Measurements from ENCODE around the gene CCDC107. TPM values are rescaled to one million over a fixed set of nuclear protein-coding genes. Genes with fewer than 3 reads are reported as not detected.

CCDC107 gene
- total and polyA plus RNA-seq, 4 donors = 5.4 to 20.2 (median 10.4) TPM

GRCh38 chr9:35666045-35666444, 8.0 kb downstream of the CCDC107 start:
- Histone ChIP-seq H3K9me3 (ENCODE audit: control insufficient read depth in 4 of 4, low read length in 3 of 4) (no peaks in the 10 kb centered on the region), H3K9ac (ENCODE audit: low read depth in 1 of 2, low read length in 2 of 2) (no peak overlapping the region), H3K4me1 (ENCODE audit: control insufficient read depth in 4 of 4, insufficient read depth in 4 of 4, low read length in 3 of 4) (peaks cover 5 to 28% (median 18%) of the 10 kb centered on the region in 4 donors), H3K4me3 (ENCODE audit: low read depth in 1 of 3, low read length in 3 of 3) (no peak overlapping the region), H3K27ac (ENCODE audit: low read depth in 1 of 2, low read length in 2 of 2) (no peak overlapping the region), H3K36me3 (ENCODE audit: control insufficient read depth in 4 of 4, insufficient read depth in 3 of 4, low read depth in 1 of 4, low read length in 3 of 4) (no peaks in the 10 kb centered on the region), H3K27me3 (ENCODE audit: control insufficient read depth in 4 of 4, insufficient read depth in 4 of 4, low read length in 3 of 4) (no peaks in the 10 kb centered on the region)
- no peak for DNase-seq (ENCODE audit: low spot score)
- no peak for TF ChIP-seq FOXA2 (IDR thresholded peaks at IDR 0.05)
- TF ChIP-seq CTCF (IDR thresholded peaks at IDR 0.05; ENCODE audit: low read depth, low read length, missing input control) = no peak
- no peak for TF ChIP-seq NR2F2 (IDR thresholded peaks at IDR 0.05)
- no peak for TF ChIP-seq HNF4A (conservative IDR thresholded peaks at IDR 0.05)
- no peak for TF ChIP-seq SP1 (IDR thresholded peaks at IDR 0.05)
- TF ChIP-seq, protein P1, sequence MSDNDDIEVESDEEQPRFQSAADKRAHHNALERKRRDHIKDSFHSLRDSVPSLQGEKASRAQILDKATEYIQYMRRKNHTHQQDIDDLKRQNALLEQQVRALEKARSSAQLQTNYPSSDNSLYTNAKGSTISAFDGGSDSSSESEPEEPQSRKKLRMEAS (IDR thresholded peaks at IDR 0.05) = no peak
- no peak for TF ChIP-seq EGR1 (IDR thresholded peaks at IDR 0.05; ENCODE audit: low read depth in 2 of 2)
- TF ChIP-seq TAF1 (conservative IDR thresholded peaks at IDR 0.05) = no peak
- TF ChIP-seq, protein P2, sequence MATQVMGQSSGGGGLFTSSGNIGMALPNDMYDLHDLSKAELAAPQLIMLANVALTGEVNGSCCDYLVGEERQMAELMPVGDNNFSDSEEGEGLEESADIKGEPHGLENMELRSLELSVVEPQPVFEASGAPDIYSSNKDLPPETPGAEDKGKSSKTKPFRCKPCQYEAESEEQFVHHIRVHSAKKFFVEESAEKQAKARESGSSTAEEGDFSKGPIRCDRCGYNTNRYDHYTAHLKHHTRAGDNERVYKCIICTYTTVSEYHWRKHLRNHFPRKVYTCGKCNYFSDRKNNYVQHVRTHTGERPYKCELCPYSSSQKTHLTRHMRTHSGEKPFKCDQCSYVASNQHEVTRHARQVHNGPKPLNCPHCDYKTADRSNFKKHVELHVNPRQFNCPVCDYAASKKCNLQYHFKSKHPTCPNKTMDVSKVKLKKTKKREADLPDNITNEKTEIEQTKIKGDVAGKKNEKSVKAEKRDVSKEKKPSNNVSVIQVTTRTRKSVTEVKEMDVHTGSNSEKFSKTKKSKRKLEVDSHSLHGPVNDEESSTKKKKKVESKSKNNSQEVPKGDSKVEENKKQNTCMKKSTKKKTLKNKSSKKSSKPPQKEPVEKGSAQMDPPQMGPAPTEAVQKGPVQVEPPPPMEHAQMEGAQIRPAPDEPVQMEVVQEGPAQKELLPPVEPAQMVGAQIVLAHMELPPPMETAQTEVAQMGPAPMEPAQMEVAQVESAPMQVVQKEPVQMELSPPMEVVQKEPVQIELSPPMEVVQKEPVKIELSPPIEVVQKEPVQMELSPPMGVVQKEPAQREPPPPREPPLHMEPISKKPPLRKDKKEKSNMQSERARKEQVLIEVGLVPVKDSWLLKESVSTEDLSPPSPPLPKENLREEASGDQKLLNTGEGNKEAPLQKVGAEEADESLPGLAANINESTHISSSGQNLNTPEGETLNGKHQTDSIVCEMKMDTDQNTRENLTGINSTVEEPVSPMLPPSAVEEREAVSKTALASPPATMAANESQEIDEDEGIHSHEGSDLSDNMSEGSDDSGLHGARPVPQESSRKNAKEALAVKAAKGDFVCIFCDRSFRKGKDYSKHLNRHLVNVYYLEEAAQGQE (IDR thresholded peaks at IDR 0.05) = no peak
- no peak for TF ChIP-seq YY1 (IDR thresholded peaks at IDR 0.05)
- TF ChIP-seq, protein P3, sequence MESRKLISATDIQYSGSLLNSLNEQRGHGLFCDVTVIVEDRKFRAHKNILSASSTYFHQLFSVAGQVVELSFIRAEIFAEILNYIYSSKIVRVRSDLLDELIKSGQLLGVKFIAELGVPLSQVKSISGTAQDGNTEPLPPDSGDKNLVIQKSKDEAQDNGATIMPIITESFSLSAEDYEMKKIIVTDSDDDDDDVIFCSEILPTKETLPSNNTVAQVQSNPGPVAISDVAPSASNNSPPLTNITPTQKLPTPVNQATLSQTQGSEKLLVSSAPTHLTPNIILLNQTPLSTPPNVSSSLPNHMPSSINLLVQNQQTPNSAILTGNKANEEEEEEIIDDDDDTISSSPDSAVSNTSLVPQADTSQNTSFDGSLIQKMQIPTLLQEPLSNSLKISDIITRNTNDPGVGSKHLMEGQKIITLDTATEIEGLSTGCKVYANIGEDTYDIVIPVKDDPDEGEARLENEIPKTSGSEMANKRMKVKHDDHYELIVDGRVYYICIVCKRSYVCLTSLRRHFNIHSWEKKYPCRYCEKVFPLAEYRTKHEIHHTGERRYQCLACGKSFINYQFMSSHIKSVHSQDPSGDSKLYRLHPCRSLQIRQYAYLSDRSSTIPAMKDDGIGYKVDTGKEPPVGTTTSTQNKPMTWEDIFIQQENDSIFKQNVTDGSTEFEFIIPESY (IDR thresholded peaks at IDR 0.05) = no peak
- TF ChIP-seq FOXA1 (IDR thresholded peaks at IDR 0.05) = no peak
- no peak for TF ChIP-seq GABPA (IDR thresholded peaks at IDR 0.05 in 1 of 2, conservative IDR thresholded peaks at IDR 0.05 in 1 of 2)
- TF ChIP-seq HNF4G (IDR thresholded peaks at IDR 0.05) = no peak
- 83% methylated on average over 1 of the region's 1 CpG for WGBS

- WGBS = 94% methylated on average over 5 of the region's 5 CpGs
- Histone ChIP-seq H3K9me3 (ENCODE audit: control insufficient read depth in 4 of 4, low read length in 3 of 4) (no peaks in the 10 kb centered on the region), H3K9ac (ENCODE audit: low read depth in 1 of 2, low read length in 2 of 2) (no peak overlapping the region), H3K4me1 (ENCODE audit: control insufficient read depth in 4 of 4, insufficient read depth in 4 of 4, low read length in 3 of 4) (peaks cover 5 to 26% (median 16%) of the 10 kb centered on the region in 4 donors), H3K27me3 (ENCODE audit: control insufficient read depth in 4 of 4, insufficient read depth in 4 of 4, low read length in 3 of 4) (no peaks in the 10 kb centered on the region), H3K36me3 (ENCODE audit: control insufficient read depth in 4 of 4, insufficient read depth in 3 of 4, low read depth in 1 of 4, low read length in 3 of 4) (no peaks in the 10 kb centered on the region), H3K4me3 (ENCODE audit: low read depth in 1 of 3, low read length in 3 of 3) (no peak overlapping the region), H3K27ac (ENCODE audit: low read depth in 1 of 2, low read length in 2 of 2) (no peak overlapping the region)
- no peak for DNase-seq (ENCODE audit: low spot score)
- TF ChIP-seq ATF3 (IDR thresholded peaks at IDR 0.05) (no peak), HNF4A (conservative IDR thresholded peaks at IDR 0.05) (no peak), RAD21 (IDR thresholded peaks at IDR 0.05) (no peak)
- TF ChIP-seq, protein P1 (IDR thresholded peaks at IDR 0.05) = no peak
These were observed 8.5 kb downstream of the CCDC107 start for GRCh38 chr9:35666549-35666948.
